HG02642 (cell line): Measurements from ENCODE around the gene TGM2.
"Not testable (repeated sequence)": the region's sequence is repeated elsewhere in the genome, so short reads cannot be mapped to it uniquely, and the experiment has no call there.

Experiments
- ATAC-seq: cut with Tn5 transposase; IDR thresholded peaks from one replicate; pipeline ENCODE4 v1.9.1; 2021; ENCODE audit warnings: mild to moderate bottlenecking; ENCODE audit not compliant: unreplicated experiment, poor library complexity

TGM2 gene

DNA sequence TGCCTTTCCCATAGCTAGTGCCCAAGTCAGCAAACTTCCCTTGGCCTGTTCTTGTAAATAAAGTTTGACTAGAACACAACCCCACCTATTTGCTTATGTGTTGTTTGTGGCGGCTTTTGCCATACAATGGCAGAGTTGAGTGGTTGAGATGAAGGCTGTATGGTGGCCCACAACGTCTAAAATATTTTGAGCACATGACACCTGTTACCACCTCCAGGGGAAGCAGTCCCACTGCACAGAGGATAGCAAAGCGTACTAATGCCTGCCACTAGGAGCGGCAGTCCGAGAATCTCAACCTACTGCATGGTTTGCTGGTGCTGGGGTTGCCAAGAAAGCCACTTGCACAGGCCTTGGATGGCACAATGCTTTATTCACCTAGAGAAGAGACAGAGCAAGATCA, 58.6 kb downstream of the TGM2 start:
- ATAC-seq: no peak

DNA sequence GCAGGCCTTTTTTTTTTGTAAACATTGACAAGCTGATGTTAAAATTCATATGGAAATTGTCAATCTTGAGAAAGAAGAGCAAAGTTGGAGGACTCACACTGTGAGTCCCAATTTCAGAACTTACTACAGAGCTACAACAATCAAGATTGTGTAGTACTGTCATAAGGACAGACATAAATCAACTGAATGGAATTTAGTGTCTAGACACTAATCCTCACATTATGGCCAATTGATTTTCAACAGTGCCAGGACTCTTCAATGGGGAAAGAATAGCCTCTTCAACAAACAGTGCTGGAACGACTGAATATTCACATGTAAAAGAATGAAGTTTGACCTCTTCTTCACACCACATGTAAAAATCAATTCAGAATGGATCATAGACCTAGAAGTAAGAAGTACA, 60.8 kb downstream of the TGM2 start:
- no peak for ATAC-seq

DNA sequence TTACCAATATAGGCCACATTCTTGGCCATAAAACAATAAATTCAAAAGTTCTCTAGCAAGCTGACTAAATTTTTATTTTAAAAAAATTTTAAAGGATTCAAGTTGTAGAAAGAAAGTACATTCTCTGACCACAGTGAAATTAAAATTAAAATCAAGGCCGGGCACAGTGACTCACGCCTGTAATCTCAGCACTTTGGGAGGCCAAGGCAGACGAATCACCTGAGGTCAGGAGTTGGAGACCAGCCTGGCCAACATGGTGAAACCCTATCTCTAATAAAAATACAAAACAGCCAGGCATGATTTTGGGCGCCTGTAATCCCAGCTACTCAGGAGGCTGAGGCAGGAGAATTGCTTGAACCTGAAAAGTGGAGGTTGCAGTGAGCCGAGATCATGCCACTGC, 62.9 kb downstream of the TGM2 start:
- ATAC-seq: not testable (repeated sequence)

DNA sequence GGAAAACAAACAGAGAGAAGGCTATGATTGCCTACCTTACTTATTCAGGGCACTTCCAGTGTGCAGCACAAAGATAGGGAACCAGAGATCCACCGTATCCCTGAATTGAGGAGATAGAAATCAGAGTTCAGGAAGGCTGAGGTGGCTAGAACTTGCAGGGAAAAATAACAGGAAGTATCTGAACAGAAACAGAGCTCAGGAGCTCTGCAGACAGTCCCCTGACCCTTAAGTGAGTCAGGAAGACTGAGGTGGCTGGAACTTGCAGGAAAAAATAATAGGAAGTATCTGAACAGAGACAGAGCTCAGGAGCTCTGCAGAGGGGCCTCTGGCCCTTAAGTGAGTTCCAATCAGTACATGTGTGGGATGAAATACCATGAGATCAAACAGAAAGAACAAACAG, 66.1 kb downstream of the TGM2 start:
- ATAC-seq: no peak

DNA sequence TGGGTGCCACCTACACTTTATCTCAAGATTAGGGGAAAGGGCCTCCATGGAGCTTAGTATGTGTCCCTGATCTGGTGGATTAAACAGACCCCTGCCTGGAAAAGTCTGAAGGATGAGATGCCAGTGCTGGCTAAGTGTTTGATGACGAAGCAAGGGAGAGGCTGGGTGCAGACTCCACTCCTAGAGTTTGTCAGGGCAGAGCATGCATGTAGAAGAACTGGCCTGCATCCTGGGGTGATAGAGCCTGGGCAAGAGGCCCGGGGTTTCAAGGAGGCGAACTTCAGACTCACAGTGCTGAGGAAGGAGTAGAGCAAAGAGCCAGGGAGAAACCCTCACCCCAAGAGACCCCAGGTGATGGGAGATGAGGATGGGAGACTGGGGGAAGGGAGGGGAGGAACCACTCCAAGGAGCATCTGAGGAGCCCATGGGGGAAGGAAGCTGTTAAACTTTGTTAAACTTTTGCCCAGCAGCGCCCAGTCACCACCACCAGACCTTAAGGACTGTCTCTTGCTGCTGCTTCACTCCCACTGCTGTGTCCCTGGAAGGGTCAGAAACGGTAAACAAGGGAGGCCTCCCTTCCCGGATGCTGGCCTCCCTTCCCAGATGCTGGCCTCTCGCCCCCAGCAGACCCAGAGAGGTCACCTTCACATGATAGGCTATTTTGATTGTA, 69.9 kb downstream of the TGM2 start:
- no peak for ATAC-seq

DNA sequence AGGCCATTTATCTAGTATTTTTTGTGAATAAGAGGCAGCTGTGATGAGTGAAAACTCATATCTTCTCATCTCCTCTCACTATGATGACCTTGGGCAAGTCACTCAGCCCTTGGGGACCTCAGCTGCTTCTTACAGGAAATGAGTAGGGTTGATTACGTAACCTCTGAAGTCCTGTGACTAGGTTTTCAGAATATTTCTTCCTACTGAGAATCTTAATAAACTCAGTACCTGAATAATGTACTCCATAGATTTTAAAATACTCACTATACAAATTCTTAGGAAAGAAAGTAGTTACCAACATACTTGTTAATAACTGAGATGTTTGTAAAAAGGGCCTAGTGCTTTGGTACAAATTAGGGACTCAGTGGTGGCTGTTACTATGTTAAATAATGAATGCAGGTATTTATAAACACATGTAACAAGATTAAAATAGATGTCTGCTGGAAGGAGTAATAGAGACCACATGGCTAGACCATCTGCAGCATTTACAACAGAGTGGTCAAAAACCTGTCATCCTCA, 70.6 kb downstream of the TGM2 start:
- peak; percentile 56 for ATAC-seq

DNA sequence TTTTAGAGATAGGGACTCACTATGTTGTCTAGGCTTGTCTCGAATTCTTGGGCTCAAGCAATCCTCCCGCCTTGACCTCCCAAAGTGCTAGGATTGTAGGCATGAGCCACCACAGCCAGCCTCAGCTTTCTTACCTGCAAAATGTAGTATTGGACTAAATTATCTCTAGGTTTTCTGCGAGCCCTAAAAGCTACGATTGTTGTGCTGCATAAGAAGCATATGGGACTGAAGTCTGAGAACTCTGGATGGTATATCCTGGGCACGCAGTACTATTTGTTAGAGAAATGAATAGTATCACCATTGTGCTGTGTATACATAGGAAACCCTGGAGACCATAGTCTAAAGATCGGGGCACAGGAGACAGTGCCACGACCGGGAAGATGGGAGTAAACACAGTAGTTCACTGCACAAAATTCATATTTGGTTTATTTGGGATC, 71.4 kb downstream of the TGM2 start:
- ATAC-seq: no peak

DNA sequence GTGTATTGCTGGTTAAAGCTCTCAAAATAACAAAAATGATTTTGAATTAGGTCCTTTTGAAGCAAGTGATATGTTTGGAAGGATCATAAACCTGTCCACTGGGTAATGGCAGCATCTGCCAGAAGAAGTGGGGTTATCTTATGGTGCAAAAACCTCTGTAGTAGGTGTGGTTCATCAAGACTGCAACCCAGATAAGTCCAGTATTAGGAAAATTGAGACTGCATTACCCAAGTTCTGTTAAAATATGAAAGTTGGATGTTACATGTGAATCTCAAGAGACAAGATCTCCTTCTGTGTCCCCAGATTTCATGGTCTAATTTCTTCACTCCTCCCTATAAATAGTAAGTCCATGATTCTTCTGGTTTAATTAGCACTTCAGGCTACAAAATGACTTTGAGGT, 72.2 kb downstream of the TGM2 start:
- ATAC-seq: no peak

DNA sequence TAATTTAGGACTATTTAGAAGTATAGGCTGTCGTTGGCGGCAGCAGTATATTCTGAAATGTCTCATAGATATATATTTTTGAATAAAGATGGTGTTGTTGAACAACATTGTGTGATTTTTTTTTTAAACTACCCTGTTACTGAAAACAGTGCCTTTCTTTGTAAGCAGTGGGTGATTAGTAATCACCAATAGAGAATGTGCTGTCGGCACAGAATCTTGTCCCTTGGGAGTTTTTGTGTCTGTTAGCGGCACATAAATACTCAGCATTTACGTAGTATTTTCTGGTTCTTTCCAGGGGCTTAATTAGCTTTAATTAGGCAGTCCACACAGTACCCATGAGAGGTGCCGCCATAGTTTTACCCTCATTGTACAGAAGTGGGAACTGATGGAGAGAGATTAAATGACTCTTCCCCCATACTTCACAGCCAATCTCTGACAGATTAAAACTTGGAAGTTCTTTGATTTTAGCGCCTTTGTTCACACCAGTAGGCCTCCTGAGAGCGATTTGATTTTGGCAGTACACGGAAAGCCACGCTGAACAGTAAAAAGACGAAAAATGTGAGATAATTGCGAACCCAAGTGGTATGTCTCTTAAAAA, 72.7 kb downstream of the TGM2 start:
- no peak for ATAC-seq

DNA sequence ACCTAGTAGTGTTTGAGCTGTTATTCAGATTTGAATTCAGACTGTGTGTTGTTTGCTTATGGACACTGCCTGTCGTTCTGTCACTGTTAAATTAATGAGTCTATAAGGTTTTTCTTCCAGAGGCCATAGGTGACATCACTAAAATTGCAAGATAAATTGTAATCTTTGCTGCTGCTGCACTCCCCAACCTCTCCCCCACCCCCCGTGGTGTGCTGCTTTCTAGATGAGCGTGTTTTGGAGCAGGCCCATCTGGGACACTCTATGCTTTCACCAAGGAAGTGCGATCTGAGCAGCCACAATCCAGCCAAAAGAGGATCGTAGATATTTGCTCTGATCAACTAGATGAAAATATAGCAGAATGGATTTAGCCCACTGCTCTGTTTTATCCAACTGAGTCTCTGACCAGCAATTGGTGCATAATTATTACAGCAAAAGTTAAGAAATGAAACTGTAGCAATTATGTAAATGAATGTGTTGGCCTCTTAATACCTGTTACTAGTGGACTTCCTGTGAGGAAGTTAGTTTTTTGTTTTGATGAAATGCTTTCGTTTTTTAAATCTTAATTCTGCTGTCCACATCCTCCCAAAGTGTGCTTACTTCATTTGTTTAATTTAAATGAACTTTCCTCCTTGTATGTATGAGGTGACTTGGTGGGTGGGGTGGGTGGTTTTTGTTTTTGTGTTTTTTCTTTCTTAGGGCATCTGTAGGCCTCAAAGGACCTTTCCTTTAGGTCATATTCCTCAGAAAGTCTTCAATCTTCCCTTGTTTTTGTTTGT, 73.4 kb downstream of the TGM2 start:
- ATAC-seq: no peak

DNA sequence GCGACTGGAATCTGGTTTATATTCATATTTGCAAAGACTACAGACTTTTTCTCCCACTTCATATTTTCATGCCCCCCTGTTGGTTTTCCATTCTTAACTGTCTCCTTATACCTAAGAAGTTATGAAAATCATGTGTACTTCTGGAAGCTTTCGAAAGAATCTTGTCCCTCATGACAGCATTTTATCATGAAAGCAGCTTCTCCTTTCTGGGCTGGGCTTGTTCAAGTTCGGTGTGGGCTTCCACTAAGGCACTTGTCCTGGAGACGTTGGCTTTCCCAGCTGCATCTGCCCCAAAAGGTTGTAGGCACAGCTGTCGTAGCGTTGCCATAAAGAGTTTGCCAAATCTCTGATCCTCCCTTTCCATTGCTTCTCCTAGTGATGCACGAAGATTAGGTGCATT, 75.0 kb downstream of the TGM2 start:
- no peak for ATAC-seq

DNA sequence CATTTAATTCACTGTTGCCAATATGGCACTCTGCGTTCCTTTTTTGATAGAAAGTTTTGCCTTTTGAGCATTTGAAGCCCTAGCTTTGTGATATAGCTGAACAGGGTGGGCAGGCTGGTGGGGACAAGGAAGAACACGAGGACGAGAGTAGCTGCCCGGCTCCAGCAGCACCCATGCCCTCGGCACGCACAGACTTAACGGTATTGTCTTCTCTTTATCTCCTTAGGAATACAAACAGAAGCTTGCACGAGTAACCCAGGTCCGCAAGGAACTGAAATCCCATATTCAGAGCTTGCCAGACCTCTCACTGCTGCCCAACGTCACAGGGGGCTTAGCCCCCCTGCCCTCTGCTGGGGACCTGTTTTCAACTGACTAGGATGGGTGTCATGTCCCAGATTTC, 75.6 kb downstream of the TGM2 start:
- no peak for ATAC-seq

DNA sequence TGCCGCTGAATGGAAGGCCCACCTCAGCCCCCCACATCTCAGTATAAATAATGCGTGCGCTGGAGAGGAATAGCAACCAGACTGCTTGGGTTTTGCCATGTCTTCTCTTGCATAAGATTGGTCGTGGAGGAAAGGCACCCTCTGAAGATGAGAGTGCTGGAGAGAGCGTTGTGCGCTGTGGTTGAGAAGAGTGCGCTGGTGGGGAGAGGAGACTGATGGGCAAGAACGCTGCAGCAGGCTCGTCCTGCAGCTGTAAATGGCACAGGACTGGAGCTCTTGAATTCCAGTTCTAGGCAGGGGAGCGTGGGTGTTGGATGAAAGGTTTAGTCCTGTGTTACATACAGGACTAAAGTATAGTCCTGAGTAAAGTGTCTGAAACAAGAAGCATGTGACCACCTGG, 80.0 kb downstream of the TGM2 start:
- ATAC-seq: no peak

DNA sequence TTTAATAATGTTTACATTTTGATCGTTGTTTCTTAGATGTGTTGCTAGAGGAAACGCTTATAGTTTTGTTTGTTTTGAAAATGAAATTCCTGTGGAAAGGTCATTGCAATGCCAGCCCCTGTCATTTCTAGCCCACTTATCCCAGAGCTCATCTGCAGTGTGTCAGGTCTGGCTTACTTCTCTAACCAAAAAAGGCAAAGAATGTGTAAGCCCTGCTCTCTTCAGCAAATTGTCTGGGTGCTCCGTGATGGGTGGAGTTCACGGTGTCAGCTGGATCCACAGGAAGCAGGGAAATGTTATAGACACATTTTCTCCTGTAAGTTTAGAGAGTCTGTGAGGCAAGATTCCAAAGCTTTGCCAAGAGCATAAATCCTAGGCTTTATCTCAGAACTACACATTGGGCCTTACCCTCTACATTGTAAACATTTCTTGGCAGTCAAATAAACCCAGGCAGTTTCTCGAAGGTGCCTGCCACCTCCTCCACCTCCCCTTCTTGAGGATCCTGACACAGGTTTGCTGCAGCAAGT, 80.6 kb downstream of the TGM2 start:
- ATAC-seq: no peak

DNA sequence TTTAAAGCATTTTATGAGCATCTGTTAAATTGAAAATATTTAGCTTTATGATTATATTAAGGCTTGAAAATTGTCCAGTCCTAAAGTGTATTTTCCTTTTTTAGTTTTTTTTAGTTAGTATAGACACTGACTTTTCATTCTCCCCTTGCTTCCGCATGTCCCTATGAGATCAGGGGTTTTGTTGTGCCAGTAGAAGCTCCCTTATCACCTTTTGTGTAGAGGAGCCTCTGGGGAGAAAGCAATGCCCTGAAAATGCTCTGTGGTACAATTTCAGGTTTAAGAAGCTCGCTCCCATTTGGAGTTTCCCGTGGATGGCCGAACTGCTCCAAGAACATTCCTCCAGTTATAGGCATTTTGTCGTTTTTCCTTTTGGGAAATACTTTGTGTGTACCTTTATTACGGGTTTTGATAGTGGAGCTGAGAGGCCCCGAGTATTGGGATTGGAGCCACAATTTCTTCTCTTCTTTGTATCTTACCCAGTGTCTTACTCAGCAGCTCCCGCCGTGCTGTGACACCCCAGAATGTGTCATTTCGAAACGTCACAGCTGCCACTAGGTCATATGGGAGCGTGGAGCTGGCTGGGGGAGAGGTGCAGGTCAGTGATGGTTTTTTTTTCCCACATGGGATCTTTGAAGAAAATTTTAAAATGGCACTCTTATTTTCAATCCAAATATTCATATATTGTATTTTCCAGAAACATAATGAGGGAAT, 81.6 kb downstream of the TGM2 start:
- ATAC-seq: no peak

DNA sequence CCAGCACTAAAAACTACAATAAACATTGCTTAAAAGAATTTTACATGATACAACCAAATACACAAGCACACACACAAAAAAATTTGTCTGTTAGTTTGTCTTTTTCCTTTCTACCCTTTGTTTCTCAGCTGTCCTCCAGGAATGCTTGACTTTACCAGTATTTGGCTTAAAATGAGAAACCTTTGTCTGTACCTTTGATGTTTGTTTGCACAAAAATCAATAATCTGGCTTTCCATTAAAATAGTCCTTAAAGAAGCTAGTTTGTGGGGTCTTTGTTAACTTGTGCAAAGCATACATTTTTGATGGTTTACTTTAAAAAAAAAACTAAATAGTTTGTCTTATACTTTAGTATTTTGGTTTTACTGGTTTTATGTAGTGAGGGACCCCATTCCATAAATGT, 82.2 kb downstream of the TGM2 start:
- ATAC-seq: no peak

DNA sequence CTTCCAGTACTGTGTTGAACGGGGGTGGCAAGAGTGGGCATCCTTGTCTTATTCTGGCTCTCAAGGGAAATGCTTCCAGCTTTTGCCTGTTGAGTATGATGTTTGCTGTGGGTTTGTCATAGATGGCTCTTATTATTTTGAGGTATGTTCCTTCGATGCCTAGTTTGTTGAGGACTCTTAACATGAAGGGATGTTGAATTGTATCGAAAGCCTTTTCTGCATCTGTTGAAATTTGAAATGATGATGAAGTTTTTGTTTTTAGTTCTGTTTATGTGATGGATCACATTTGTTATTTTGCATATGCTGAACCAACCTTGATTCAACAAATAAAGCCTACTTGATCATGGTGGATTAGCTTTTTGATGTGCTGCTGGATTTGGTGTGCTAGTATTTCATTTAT, 83.5 kb downstream of the TGM2 start:
- ATAC-seq: no peak

DNA sequence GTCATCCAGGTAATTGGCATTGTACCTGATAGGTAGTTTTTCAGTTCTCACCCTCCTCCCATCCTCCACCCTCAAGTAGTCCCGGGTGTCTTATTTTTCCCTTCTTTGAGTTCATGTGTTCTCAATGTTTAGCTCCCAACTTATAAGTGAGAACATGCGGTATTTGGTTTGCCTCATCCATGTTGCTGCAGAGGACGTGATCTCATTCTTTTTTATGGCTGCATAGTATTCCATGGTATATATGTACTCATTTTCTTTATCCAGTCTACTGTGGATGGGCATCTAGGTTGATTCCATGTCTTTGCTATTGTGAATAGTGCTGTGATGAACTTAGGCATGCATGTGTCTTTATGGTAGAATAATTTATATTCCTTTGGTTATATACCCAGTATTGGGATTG, 85.7 kb downstream of the TGM2 start:
- no peak for ATAC-seq

DNA sequence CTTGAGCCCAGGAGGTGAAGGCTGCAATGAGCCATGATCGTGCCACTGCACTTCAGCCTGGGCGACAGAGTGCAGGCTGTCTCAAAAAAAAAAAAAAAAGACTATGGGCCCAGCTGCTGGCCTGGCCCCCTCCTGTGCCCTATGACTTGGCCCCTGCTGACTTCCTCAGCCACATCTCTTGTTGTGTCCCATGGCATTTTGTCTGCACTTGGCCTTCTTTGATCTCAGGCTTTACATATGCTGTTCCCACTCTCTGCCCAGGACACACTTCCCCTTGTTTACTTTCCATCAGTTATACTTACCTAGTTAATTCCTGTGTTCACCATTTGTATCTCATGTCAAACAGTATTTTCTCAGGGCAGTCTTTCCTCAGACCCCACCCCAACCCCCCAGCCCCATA, 87.0 kb downstream of the TGM2 start:
- ATAC-seq: no peak
